Measurements from ENCODE around the gene CABCOCO1.

Gene CABCOCO1

GRCh38 chr10:61662794-61663259 lies at the start of gene CABCOCO1:
Gene CABCOCO1 (plus strand): TSS chr10:61662929. CDS start chr10:61662973, 44 bp downstream.
- POLR2A ChIA-PET: no interaction called here
- CTCF ChIA-PET: no interaction called here
- no peak for TF ChIP-seq CTCF (IDR thresholded peaks at IDR 0.05; ENCODE audit: control extremely low read depth, extremely low read depth, low read depth, missing control alignments)
- DNase-seq (ENCODE audit: extremely low spot score): no peak

- ChIA-PET CTCF (interaction anchor here (1.2 to 1.4 kb wide), 2 partner anchors 11 to 29 kb away, joined by 3 to 4 read pairs; no protein-coding TSS in a partner anchor), POLR2A (no interaction called here)
- TF ChIP-seq CTCF (IDR thresholded peaks at IDR 0.05; ENCODE audit: control extremely low read depth, extremely low read depth, low read depth, missing control alignments): no peak
- no peak for DNase-seq (ENCODE audit: extremely low spot score)
Observed at GRCh38 chr10:61613665-61614064, 49.1 kb upstream of the CABCOCO1 start.

- no peak for TF ChIP-seq CTCF (IDR thresholded peaks at IDR 0.05; ENCODE audit: control extremely low read depth, extremely low read depth, low read depth, missing control alignments)
- POLR2A ChIA-PET: no interaction called here
- CTCF ChIA-PET: interaction anchor here (1.7 kb wide), 1 partner anchor 9 kb away, joined by 6 read pairs; no protein-coding TSS in a partner anchor
- DNase-seq (ENCODE audit: extremely low spot score): no peak
Observed at GRCh38 chr10:61616611-61617010, 46.1 kb upstream of the CABCOCO1 start.

- DNase-seq (ENCODE audit: extremely low spot score): no peak
- CTCF ChIA-PET: interaction anchor here (1.7 kb wide), 1 partner anchor 10 kb away, joined by 6 read pairs; no protein-coding TSS in a partner anchor
- POLR2A ChIA-PET: no interaction called here
- TF ChIP-seq CTCF (IDR thresholded peaks at IDR 0.05; ENCODE audit: control extremely low read depth, extremely low read depth, low read depth, missing control alignments): no peak
Observed at GRCh38 chr10:61617180-61617579, 45.5 kb upstream of the CABCOCO1 start.

GRCh38 chr10:61617586-61617985 lies 45.1 kb upstream of the CABCOCO1 start:
- no peak for DNase-seq (ENCODE audit: extremely low spot score)
- CTCF ChIA-PET: interaction anchor here (1.0 to 1.7 kb wide), 2 partner anchors 10 to 48 kb away, joined by 3 to 6 read pairs; no protein-coding TSS in a partner anchor
- POLR2A ChIA-PET: no interaction called here
- TF ChIP-seq CTCF (IDR thresholded peaks at IDR 0.05; ENCODE audit: control extremely low read depth, extremely low read depth, low read depth, missing control alignments): no peak

GRCh38 chr10:61618388-61618961 lies 44.3 kb upstream of the CABCOCO1 start:
- TF ChIP-seq CTCF (IDR thresholded peaks at IDR 0.05; ENCODE audit: control extremely low read depth, extremely low read depth, low read depth, missing control alignments): no peak
- DNase-seq (ENCODE audit: extremely low spot score): no peak
- CTCF ChIA-PET: interaction anchor here (1.0 to 1.7 kb wide), 2 partner anchors 11 to 49 kb away, joined by 3 to 6 read pairs; no protein-coding TSS in a partner anchor
- POLR2A ChIA-PET: no interaction called here

Measured in GM10248 (cell line).